PC-3 (cell line): ENCODE results near the gene GULP1. TPM values are rescaled to one million over a fixed set of nuclear protein-coding genes. Genes with fewer than 3 reads are reported as not detected.

ENCODE experiments used
- ATAC-seq: fragments of 200-7000 bp; cut with Tn5 transposase; 2 replicates; pipeline ENCODE4 v1.9.1; 2020; ENCODE audit warnings: mild to moderate bottlenecking, moderate library complexity
- BruUV-seq: library from RNA; stranded (reverse); fragments of 400-500 nt; replicated peaks from 2 replicates; lab custom pipeline; 2021; lab: Mats Ljungman, UMichigan
- CTCF ChIA-PET: fragments of 300-600 bp; sonication (Branson Sonifier 250); formaldehyde crosslinking; loops from one replicate; lab custom pipeline; 2022; ENCODE audit warnings: antibody characterized with exemption; lab: Charles Lee
- POLR2A ChIA-PET: fragments of 300-600 bp; sonication (Branson Sonifier 250); formaldehyde crosslinking; loops from one replicate; lab custom pipeline; 2022; ENCODE audit warnings: antibody characterized with exemption; ENCODE audit not compliant: unreplicated experiment; lab: Charles Lee
- DNase-seq: peaks from one replicate; pipeline ENCODE4 v3.0.0-alpha.2; 2015
- H2AFZ ChIP-seq: fragments of 300-600 bp; sonication (generic); 2 replicates; pipeline ENCODE4 v1.6.0; 2016; ENCODE audit warnings: antibody characterized with exemption, low read length
- H3F3A ChIP-seq: fragments of 300-600 bp; sonication (generic); one replicate; pipeline ENCODE4 v1.6.0; 2017; ENCODE audit warnings: antibody characterized with exemption, low read length, control low read depth, mild to moderate bottlenecking; ENCODE audit not compliant: unreplicated experiment
- H3K27ac ChIP-seq: fragments of 300-600 bp; sonication (generic); 2 replicates; pipeline ENCODE4 v1.5.1; 2016; ENCODE audit warnings: mild to moderate bottlenecking, low read length
- H3K27me3 ChIP-seq: fragments of 300-600 bp; sonication (generic); 2 replicates; pipeline ENCODE4 v1.6.1; 2016; ENCODE audit warnings: low read length, mixed read lengths
- H3K36me3 ChIP-seq: fragments of 300-600 bp; sonication (generic); 2 replicates; pipeline ENCODE4 v1.6.1; 2016; ENCODE audit warnings: low read depth, mixed run types, low read length, mixed read lengths
- H3K4me1 ChIP-seq: fragments of 300-600 bp; sonication (generic); 2 replicates; pipeline ENCODE4 v1.5.1; 2016; ENCODE audit warnings: low read length; ENCODE audit not compliant: insufficient read depth
- H3K4me2 ChIP-seq: fragments of 300-600 bp; sonication (generic); 2 replicates; pipeline ENCODE4 v1.6.0; 2016; ENCODE audit warnings: low read length
- H3K4me3 ChIP-seq: fragments of 300-600 bp; sonication (generic); 2 replicates; pipeline ENCODE4 v1.5.1; 2016; ENCODE audit warnings: mild to moderate bottlenecking, low read length, mixed read lengths
- H3K79me2 ChIP-seq: fragments of 300-600 bp; sonication (generic); 2 replicates; pipeline ENCODE4 v1.6.1; 2017; ENCODE audit warnings: low read length, mixed read lengths
- H3K9ac ChIP-seq: fragments of 300-600 bp; sonication (generic); 2 replicates; pipeline ENCODE4 v1.6.0; 2016; ENCODE audit warnings: mild to moderate bottlenecking, low read length
- H3K9me2 ChIP-seq: fragments of 300-600 bp; sonication (generic); replicated peaks from 2 replicates; pipeline ENCODE4 v1.6.1; 2016; ENCODE audit warnings: mixed run types, low read length, mixed read lengths
- H3K9me3 ChIP-seq: fragments of 300-600 bp; sonication (generic); 2 replicates; pipeline ENCODE4 v1.6.1; 2016; ENCODE audit warnings: low read length, mixed read lengths
- H4K20me1 ChIP-seq: fragments of 300-600 bp; sonication (generic); 2 replicates; pipeline ENCODE4 v1.6.1; 2016; ENCODE audit warnings: low read length, mixed read lengths
- CTCF ChIP-seq: fragments of 300-600 bp; sonication (generic); conservative IDR thresholded peaks from 2 replicates; pipeline ENCODE4 v1.5.1; 2017; ENCODE audit warnings: antibody characterized with exemption, low read depth, mild to moderate bottlenecking, low read length
- EZH2 ChIP-seq: fragments of 300-600 bp; sonication (generic); IDR thresholded peaks from one replicate; pipeline ENCODE4 v1.6.1; 2017; ENCODE audit warnings: antibody characterized with exemption, mild to moderate bottlenecking, low read length; ENCODE audit not compliant: unreplicated experiment
- EZH2phosphoT487 ChIP-seq: fragments of 300-600 bp; sonication (generic); IDR thresholded peaks from 2 replicates; pipeline ENCODE4 v1.6.1; 2018; ENCODE audit warnings: mild to moderate bottlenecking, antibody characterized with exemption, low read length, borderline replicate concordance
- intact Hi-C: fragments of 100-400 bp; cut with micrococcal nuclease; formaldehyde crosslinking; loops from 2 replicates; pipeline ENCODE4 v1.9.0; 2023
- total RNA-seq: library from RNA; depleted of rRNA; stranded (reverse); fragments of >200 nt; gene quantifications from 2 replicates; pipeline ENCODE4 v1.2.3, GENCODE V29; 2014

GULP1 gene
- total RNA-seq, 1 experiment from 2014 or later, result 25.5 TPM

DNA sequence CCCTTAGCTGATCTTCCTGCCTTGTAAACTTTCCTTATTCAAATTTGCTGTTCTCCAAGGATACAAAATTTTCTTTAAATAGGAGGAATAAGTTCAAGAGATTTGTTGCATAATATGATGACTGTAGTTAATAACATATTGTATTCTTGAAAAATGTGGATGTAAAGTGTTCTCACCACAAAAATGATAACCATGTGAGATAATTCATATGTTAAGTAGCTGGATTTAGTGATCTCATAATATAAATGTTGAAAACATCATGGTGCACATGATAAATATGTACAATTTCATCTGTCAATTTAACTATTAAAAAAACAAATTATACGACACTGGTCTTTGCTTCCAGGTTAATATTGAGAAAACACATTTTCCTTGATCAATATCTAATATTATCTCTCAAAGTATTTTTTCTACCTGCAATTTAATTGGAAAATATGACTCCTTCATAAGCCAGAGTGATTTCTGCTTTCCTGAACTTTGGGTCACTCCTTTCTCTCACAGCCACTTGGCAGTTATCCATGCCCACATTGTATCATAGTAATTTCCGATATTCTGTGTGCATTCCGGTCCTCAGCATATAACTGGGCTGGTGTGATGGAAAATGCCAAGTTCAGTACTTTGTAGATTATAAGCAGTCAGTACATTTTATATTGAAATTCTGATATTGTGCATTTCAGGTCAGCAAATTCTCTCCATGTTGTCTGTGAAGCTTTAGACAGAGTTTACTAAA is 152.6 kb downstream of the GULP1 start:
- no TSS peak for BruUV-seq
- H3K9ac ChIP-seq, result no peak overlapping the region
- no peaks in the 10 kb centered on the region for H3K4me1 ChIP-seq
- no peaks in the 10 kb centered on the region for H3K9me2 ChIP-seq
- DNase-seq, result no peak
- no peaks in the 10 kb centered on the region for H3K9me3 ChIP-seq
- H3F3A ChIP-seq, result no peaks in the 10 kb centered on the region
- no peak overlapping the region for H2AFZ ChIP-seq
- H3K79me2 ChIP-seq, result no peaks in the 10 kb centered on the region
- no peak overlapping the region for H3K4me2 ChIP-seq
- no peaks in the 10 kb centered on the region for H3K27me3 ChIP-seq
- ChIA-PET CTCF (no interaction called here), POLR2A (no interaction called here)
- H4K20me1 ChIP-seq, result no peaks in the 10 kb centered on the region
- H3K4me3 ChIP-seq, result no peak overlapping the region
- H3K27ac ChIP-seq, result no peak overlapping the region
- intact Hi-C loops, result no loop called here
- no peaks in the 10 kb centered on the region for H3K36me3 ChIP-seq
- no peak for ATAC-seq
- TF ChIP-seq CTCF, result no peak
- no peak for TF ChIP-seq EZH2phosphoT487
- TF ChIP-seq EZH2, result no peak

DNA sequence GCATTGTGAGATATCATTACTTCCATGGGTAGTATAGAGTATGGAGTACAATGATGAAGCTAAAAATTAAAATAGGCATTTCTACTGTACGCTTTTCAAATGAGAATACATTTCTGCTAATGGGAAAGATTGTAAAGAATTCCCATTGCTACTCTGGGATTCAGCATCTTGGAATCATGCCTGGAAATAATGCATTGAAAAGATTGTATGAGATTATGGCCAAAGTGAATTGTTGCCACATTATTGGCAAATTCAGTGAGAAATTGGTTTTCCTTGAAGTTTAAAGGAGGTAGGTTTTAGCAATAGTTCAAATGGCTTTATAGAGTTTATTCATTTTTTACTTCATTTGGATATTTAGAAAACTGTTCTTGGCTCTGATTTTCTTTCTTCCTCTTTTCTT is 157.9 kb downstream of the GULP1 start:
- DNase-seq (no peak), ATAC-seq (no peak)
- no peaks in the 10 kb centered on the region for H3K36me3 ChIP-seq
- no peaks in the 10 kb centered on the region for H3K9me3 ChIP-seq
- no peaks in the 10 kb centered on the region for H4K20me1 ChIP-seq
- no peak overlapping the region for H3K4me2 ChIP-seq
- BruUV-seq, result no TSS peak
- no peak overlapping the region for H2AFZ ChIP-seq
- ChIA-PET CTCF (no interaction called here), POLR2A (no interaction called here)
- no peaks in the 10 kb centered on the region for H3K79me2 ChIP-seq
- H3K4me1 ChIP-seq, result no peaks in the 10 kb centered on the region
- intact Hi-C loops, result no loop called here
- H3F3A ChIP-seq, result no peaks in the 10 kb centered on the region
- H3K4me3 ChIP-seq, result no peak overlapping the region
- H3K27ac ChIP-seq, result no peak overlapping the region
- H3K9me2 ChIP-seq, result no peaks in the 10 kb centered on the region
- no peaks in the 10 kb centered on the region for H3K27me3 ChIP-seq
- TF ChIP-seq EZH2phosphoT487 (no peak), EZH2 (no peak), CTCF (no peak)
- H3K9ac ChIP-seq, result no peak overlapping the region

DNA sequence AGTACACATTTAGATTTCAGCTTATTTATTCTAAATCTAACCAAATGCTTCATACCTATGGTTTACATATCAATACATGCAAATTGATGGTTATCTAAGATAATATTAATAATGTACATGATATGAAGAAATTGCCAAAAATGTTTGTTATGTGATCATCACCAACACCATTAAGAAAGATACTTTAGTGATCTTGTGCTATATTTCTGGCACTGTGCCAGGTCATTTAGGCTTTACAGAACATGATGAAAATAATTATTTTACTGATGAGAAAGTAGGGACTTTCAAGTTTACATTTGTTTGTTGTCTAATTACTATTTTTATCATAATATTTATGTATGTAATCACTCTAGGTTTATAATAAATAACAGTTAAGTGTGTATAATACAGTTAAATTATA is 158.3 kb downstream of the GULP1 start:
- Histone ChIP-seq H3K27me3 (no peaks in the 10 kb centered on the region), H3K27ac (no peak overlapping the region), H2AFZ (no peak overlapping the region), H3F3A (no peaks in the 10 kb centered on the region), H3K4me3 (no peak overlapping the region), H3K9ac (no peak overlapping the region), H3K36me3 (no peaks in the 10 kb centered on the region), H3K79me2 (no peaks in the 10 kb centered on the region), H3K9me3 (no peaks in the 10 kb centered on the region), H3K4me2 (no peak overlapping the region), H4K20me1 (no peaks in the 10 kb centered on the region), H3K4me1 (no peaks in the 10 kb centered on the region), H3K9me2 (no peaks in the 10 kb centered on the region)
- ChIA-PET CTCF (no interaction called here), POLR2A (no interaction called here)
- intact Hi-C loops, result no loop called here
- ATAC-seq (no peak), DNase-seq (no peak)
- TF ChIP-seq EZH2 (no peak), CTCF (no peak), EZH2phosphoT487 (no peak)
- BruUV-seq, result no TSS peak
